IPS DF 4.7 (cell line): ENCODE data around the gene PRR22.

Experiments used
- DNase-seq: peaks from one replicate; pipeline ENCODE4 v3.0.0-alpha.2; 2013; ENCODE audit warnings: low spot score; ENCODE audit errors: extremely low read depth

The PRR22 gene

DNA sequence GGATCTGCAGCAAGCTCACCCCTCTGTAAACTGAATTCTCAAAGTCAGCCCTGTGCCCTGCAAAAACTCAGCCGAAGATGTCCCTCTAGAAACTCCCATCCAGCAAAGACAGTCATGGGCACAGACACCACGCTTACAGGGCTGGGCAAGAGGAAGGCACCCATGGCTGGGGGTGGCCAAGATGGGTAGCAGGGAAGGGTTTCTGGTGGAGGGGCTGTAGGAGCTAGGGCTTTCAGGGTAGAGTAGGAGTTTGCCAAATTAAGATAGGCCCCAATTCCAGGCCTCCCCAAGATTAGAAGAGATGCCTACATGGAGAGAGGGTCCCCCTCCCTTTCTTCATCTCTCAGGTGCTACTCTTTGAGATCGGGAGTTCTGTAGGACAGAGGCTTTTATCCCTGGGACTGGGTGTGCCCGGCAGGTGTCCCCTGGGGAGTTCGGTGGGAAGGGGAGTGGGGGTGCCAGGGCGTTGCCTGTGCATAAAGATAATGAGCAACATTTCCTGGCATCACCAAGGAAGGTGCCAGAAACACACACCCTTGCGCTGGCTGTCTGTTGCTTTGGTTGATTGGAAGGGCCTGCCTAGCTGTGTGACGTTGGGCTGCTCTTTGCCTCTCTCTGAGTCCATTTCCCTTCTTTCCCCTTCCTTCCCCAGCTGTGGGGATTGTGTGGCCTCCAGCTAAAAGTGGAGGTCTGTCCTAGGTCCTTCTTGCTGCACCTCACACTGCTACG is 29.7 kb upstream of the PRR22 start:
- DNase-seq, result no peak

DNA sequence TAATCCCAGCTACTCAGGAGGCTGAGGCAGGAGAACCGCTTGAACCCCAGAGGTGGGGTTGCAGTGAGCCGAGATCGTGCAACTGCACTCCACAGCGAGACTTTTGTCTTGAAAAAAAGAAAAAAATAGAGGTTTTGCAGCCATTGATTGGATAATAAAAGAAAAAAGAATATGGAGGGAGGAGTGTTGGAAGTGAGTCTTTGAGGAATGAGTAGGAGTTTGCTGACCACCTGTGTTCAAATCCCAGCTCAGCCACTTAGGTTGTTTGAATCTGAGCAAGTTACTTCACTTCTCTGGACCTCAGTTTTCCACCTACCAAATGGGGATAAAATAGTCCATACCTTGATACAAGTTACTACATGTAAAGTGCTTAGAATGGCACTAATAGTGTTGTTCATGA is 26.6 kb upstream of the PRR22 start:
- no peak for DNase-seq

DNA sequence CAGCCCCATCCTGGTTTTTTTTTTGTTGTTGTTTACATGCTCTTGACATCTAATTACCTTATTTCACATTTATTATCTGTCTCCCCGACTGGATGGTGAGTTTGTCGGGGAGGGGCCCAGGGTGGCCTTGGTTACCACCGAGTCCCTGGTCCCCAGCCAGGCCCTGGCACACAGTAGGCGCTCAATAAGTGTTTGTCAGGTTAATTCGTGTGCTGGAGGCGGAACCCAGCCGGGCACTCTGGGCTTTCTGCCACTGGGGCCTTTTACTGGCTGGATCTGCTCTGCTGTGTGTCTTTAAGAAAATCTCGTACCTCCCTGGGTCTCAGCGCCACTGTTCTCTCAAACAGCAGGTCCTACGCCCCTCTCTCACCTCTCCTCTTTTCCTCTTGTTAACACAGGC is 24.9 kb upstream of the PRR22 start:
- DNase-seq, result no peak

DNA sequence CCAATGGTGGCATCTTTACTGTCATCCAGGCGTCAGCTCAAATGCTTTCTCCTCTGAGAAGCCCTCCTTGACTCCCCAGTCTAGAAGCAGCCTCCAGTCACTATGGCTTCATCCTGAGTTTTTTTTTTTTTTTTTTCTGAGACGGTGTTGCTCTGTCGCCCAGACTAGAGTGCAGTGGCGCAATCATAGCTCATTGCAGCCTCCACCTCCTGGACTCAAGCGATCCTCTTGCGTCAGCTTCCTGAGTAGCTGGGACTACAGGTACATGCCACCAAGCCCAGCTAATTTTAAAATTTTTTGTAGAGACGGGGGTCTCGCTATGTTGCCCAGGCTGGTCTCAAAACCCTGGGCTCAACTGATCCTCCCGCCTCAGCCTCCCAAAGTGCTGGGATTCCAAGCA is 24.5 kb upstream of the PRR22 start:
- DNase-seq, result no peak

DNA sequence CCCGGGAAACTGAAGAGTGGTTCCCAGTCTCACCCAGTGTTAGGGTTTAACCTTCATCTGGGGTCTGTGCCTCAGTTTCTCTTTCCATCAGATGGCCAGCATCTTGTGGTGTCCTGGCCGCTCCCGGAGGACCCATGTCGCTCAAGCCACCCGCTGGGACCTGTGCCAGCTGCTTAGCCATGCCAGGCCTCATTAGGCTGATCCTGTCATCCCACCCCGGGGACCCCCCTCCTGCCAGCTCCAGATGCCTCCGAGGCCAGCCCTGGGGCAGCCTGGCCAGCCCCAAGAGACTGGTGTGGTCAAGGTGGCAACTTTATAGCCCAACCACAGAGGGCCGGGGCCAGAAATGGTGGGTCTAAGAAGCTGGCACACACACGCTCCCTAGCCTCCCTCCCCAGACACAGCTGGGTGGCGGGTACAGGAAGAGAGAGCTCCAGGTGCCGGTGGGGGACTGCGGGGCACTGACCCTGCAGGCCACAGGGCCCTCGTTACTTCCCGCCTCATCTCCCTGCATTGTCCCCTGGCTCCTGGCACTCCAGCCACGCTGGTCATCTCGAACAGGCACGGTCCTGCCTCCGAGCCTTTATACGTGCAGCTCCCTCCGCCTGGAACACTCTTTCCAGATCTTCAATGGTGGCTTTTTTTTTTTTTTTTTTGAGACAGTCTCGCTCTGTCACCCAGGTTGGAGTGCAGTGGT is 23.7 kb upstream of the PRR22 start:
- no peak for DNase-seq

DNA sequence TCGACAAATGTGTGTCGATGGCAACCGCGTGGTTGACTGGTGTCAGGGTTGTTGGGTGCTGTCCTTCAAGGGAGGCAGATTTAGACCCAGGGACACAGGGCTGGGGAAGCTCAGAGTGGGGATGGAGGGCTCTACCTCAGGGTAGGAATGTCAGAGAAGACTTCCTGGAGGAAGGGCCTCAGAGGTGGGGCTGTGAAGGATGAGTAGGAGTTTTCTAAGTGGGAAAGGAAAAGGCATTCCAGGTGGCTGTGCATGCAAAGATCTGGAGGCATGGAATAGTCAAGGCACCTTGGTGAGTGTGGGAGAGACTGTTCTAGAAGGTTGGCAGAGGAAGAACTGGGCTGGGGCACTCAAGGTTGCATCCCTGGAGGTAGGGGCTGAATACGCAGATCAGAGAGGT is 22.4 kb upstream of the PRR22 start:
- DNase-seq, result no peak

DNA sequence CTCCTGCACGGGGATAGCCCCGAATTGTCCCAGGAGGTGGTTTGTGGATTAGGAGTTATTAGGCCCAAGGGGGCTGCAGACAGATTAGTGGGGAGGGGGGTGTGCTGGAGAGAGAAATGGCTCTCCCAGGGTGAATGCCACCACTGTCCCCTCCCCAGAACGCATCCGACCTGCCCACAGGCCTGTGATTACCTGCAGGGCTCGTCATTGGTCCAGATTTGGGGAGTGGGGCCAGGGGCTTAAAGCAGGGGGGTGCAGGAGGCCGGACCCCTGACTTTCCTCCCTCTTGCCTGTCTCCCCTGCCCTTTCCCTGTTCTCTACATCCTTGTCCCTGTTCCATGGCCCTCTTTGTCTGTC is 21.6 kb upstream of the PRR22 start:
- no peak for DNase-seq

DNA sequence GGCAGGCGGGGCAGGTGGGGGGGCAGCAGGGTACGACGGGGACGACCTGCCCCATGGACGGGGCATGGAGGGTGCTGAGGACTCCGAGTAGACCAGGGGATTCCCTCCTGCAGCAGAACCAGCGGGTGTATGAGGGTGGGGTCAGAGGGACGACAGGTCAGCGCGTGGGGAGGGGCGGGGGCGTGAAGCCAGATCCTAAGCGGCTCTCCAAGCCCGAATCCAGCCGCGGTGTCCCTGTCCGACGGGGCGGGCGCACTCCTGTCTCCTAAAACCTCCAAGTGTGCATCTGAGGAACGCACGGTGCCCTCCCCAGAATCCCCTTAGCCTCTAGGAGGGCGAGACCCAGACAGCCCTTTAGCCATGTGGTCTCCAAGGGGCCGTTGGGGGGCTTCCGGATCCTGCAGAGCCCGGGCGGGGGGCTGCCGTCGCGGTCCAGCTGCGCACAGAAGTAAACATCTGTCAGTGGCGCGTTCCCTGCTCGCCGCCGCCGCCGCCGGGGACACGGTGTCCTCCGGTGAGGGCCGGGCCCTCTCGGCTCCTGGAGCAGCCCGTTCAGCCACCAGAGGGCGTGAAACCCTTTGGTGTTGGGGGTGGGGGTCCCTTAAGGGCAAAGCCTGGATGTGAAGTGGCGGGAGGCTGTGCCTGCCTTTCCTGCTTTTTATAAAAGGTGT is 21.1 kb upstream of the PRR22 start:
- DNase-seq, result no peak

DNA sequence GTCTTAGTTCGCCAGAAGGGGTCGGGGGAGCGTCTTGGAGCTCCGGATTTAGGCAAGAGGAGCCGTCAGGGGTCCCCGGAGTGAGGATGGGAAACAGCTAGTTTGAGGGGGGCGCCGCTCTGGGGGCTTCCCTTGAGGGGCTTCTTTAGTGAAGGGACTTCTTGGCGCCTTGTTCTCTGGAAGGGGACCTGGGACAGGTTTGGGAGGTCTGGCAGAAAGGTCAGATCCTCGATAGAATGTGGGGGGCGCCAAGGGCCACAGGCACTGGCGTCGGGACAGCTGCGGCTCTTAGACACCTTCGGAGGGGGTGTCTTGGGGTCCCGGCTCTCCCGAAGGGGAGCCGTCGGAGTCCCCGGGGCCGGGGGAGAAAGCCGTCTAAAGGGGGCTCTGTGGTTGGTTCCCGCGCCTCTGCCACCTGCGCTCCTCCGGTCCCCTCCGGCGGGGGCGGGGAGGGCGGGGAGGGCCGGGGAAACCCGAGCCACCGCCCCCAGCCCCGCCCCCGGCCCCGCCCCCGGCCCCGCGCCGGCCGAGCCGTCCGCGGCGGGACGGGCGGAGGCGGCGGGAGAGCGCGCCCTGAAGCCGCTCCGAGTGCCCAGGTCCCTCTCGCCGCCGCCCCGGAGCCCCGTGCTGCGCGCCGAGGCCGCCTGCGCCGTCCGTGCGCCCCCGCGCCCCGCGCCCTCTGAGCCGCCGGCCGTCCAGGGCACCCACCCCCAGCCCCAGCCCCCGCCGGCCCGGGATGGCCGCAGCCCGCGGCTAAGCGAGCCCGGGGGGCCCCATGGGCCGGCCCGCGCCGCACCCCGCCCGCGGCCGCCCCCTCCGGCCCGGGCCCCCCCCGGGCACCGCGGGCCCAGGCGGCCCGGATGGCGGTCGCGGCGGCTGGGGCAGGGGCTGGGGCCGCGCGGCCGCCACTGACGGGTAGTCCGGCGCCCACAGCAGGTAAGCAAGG is 20.2 kb upstream of the PRR22 start, which contains the start of gene NRTN:
NRTN (plus strand) TSS at position 552 of the 946 bp plus-strand sequence. CDS start 19,099 bp downstream, outside the sequence.
- no peak for DNase-seq

DNA sequence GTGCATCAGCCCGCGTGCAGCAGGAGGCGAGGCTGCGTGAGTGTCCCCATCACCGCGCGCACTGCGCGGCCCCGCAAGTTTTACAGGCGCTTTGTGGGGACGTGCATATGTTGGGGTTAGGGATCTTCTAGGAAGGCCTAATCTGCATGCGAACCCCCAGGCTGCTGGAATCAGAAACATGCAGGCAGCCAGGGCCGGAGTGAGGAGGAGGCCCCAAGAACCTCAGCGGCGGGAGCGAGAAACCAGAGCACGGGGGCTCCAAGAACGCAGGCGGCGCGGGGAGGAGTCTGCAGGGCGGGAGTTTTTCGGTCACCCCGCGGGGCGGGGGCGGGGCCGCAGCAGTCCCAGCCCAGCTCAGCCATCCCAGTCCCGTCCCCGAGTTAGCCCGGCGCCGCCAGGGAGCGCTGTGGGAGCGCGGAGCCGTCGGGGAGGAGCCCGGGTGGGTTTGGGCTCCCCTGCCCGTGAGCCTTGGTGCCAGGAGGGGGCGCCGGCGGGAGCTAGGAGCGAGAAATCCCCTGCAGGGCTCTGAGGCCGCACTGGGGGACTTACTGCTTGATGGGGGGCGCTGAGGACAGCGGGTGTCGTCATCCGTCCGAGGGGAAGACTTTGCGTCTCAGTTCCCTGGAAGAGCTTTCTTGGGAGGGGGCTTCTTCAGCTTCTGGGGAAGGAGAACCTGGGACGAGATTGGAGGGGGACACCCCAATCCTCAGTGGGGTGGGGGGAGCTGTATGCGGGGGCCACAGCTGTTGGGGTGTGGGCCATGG is 19.4 kb upstream of the PRR22 start:
- no peak for DNase-seq

DNA sequence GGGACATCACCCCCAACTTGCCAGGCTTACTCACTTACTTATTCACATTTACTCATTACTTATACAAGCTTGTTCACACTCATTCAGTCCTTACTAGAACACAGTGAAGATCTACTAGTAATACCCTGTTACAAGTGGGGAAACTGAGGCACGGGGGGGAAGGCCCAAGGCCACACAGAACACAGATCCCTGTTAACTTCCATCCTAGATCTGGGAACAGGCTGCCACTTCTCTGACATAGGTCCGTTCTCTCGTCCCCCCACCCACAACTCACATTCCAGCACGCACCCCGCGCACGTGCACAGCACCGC is 18.9 kb upstream of the PRR22 start:
- no peak for DNase-seq

DNA sequence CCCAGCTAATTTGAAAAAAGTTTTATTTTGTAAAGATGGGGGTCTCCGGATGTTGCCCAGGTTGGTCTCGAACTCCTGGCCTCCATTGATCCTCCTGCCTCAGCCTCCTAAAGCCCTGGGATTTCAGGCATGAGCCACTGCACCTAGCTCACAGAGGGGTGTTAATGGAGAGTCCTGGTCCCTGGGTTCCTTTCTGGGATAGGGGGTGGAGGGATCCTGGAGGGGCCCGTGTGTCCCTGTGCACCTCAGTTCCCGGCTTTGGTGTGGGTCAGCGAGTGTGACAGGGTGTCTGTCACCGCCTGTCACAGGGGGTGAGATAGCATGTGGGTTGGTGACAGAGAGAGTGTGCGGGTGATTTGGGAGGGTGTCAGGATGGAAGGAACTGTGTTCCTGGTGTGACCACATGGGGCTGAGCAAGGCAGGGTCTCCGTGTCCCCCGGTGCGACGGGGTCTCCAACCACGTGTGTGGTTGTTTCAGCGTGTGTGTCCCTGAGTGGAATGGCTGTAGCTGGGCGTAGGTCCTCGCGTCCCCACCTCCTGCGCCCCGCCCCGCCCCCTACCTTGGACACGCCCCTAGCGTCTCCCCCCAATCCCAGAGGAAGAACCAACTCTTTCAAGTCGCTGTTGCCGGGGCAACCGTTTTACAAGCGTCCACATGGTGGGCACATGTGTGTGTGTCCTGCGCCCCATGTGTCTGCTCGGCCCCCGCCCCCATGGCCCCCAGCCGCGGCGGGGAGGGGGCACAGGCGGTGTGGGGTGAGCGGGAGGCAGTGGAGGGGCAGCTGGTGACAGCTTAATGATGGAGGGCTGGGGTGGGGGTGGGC is 17.5 kb upstream of the PRR22 start:
- no peak for DNase-seq

DNA sequence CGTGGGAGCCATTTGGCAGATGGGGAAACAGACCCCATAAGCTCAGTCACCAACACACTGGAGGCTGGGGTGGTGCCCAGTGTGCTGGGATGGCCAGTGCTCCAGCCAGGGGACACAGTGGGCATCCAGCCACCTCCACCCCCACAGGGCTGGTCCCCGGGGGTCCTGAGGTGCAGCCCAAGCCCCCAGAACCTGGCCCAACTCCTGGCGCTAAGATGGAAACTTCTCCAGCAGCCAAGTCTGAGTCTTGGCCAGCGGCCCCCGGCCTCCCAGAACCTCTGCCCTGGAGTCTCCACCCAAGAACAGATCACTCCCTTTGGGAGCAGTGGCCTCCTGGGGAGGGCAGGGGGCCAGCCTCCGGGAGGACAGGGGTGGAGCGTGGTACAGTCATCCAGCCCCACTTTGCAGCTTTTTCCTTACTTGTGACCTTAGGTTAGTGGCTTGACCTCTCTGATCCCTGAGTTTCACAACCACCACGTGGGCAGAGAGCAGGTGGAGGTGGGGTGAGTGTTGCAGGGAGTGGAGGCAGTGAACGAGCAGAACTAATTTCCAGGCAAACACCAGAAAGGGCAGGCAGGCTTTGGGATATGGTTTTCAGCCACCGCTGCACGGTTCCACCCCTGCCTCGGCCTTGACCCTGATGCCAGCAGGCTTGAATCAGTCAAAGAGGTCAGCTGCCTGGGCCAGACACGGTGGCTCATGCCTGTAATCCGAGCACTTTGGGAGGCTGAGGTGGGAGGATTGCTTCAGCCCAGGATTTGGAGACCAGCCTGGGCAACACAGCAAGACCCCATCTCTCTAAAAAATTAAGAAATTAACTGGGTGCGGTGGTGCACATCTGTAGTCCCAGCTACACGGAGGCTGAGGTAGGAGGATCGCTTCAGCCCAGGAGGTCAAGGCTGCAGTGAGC is 16.1 kb upstream of the PRR22 start:
- no peak for DNase-seq

DNA sequence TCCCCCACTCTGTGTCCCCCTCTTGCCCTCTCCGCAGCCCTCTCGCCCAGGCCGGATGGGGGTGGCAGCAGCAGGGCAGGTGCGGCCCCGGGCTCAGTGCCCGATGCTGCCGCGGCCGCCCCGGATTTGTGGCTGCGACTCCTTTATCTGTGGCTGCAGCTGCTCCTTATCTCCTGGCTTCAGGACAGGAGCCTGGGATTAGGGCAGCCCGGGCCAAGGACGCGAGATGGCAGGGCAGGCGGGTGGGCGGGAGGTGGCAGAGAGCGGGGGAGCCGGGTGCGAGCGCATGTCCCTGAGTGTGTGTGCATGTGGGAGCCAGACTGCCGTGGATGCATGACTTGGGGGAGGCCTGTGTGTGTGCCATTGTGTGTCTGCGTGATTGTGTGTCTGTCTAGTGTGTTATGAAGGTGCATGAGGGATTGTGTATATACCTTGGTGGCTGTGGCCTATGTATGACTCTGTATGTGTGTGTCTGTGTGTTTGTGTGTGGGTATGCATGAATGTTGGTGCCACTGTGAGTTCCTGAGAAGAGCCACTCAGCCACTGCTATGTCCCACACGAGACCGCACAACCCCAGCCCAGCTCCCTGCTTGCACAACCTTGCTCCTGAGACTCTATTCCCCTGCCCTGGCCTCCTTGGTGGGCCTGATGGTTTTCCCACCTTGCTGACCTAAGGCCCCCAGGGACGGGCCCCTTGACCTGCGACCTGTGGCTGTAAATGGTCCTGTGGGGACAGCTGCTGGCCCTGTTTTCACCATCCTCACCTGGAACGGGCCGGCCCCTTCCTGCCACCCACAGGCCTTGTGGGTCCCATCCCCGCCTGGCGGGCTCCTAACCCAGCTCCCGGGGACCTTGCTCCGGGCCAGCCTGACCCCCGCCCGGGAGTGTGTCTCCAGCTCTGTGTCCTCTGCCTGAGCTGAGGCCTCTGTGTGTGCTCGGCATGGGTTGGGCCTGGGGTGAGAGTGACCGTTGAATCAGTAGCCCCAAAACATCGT is 15.0 kb upstream of the PRR22 start:
- no peak for DNase-seq

DNA sequence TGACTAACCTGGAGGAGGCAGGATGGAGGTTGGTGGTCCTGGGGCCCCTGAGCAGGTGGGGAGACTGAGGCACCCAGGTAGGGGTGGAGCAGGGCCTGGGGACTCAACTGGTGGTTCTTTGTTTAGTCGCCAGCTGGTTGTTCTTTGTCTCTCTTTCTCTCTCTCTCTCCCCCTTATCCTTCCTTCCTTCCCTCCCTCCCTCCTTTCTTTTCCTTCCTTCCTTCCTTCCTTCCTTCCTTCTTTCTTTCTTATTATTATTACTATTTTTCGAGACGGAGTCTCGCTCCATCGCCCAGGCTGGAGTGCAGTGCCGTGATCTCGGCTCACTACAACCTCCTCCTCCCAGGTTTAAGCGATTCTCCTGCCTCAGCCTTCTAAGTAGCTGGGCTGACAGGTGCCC is 13.7 kb upstream of the PRR22 start:
- DNase-seq, result no peak

DNA sequence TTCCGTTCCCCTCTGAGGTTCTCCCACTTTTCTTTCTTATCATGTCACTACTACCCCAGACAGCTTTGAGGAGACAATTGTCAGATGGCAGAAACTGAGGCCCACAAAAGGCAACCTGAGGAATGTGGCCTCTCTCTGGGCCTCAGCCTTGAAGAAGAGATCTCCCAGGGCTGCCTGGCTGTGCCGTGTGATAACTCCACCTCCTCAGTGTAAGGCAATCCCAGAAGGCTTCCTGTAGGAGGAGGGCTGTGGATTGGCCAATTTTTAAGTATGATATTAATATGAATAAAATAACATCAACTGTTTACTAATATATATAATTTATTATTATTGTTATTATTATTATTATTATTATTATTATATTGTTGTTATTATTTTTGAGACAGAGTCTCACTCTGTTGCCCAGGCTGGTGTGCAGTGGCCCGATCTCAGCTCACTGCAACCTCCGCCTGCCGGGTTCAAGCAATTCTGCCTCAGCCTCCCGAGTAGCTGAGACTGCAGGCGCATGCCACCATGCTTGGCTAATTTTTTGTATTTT is 10.9 kb upstream of the PRR22 start:
- no peak for DNase-seq

DNA sequence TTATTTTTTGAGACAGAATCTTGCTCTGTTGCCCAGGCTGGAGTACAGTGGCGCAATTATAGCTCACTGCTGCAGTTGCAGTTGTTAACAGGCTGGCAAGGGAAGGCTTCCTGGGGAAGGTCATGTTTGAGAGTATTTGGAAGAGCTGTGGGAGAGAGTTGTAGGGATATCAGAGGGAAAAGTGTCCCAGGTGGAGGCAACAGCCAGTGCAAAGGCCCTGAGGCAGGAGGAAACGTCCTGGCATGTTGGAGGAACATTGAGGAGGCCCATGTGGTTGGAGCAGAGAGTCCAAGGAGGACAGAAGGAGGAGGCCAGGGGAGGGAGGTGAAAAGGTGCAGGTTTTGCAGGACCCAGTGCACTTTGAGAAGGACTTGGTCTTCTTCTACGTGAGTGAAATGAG is 8.6 kb upstream of the PRR22 start:
- no peak for DNase-seq

DNA sequence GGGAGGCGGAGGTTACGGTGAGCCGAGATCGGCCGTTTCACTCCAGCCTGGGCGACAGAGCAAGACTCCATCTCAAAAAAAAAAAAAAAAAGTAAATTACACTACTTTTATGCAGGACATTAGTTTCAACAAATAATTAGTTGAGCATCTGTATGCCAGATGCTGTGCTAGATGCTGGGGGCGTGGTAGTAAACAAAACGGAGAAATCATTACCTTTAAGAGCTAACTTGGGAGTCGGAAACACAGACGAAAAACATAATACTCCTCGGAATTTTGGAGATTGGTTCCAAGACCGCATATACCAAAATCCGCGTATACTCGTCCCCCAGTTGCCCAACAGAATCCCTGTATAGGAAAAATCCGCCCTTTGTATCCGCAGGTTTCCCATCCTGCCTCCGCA is 7.7 kb upstream of the PRR22 start:
- DNase-seq, result no peak
